Immature natural killer cell (primary cell): Measurements from ENCODE around the gene CPEB1. TPM values are rescaled to one million over a fixed set of nuclear protein-coding genes. Genes with fewer than 3 reads are reported as not detected.

Source experiments
- polyA plus RNA-seq, 3 donors: library from polyadenylated mRNA; unstranded; fragments of 300-500 nt; fragmentation: Illumina TruSeq; gene quantifications; one replicate each; pipeline ENCODE4 v1.2.3, GENCODE V29; 2021

CPEB1 gene
- polyA plus RNA-seq, 3 donors from 2014 or later = not detected

Other genes starting within 250 kb of the CPEB1 start
- under 1 TPM in 2 of 3 donors, not detected in 1; 0.12 to 0.19 TPM for gene GOLGA6L9, start 217.5 kb downstream of the CPEB1 start, polyA plus RNA-seq
- gene RPS17, start 106.9 kb downstream of the CPEB1 start, polyA plus RNA-seq = 1,000 to 10,000 TPM in 1 of 3 donors, 100 to 1,000 TPM in 2; 584 to 1,003 (median 663) TPM
- gene AP3B2, start 62.5 kb upstream of the CPEB1 start, polyA plus RNA-seq = not detected
- not detected for gene FSD2, start 158.7 kb upstream of the CPEB1 start, polyA plus RNA-seq
- 1 to 10 TPM; 3.3 to 5.2 (median 4.1) TPM for gene WHAMM, start 162.3 kb upstream of the CPEB1 start, polyA plus RNA-seq